Gastrocnemius medialis (tissue), 4 donors: Measurements from ENCODE around the gene C11orf21. TPM values are rescaled to one million over a fixed set of nuclear protein-coding genes. Genes with fewer than 3 reads are reported as not detected.

Experiments
- ATAC-seq, 2 donors: fragments of 150-250 bp; one replicate each; pipeline ENCODE4 v1.9.1; 2016
- DNase-seq, 2 donors: peaks; one replicate each; pipeline ENCODE4 v3.0.0-alpha.2; 2019
- H3K27ac ChIP-seq, 4 donors: fragments of 200-600 bp; sonication (generic); 1 replicate in 1 of 4; 2 replicates in 3 of 4; pipeline ENCODE4 v1.5.1; 2016 to 2018; ENCODE audit warnings: mild to moderate bottlenecking in 2 of 4, moderate library complexity in 1 of 4
- H3K27me3 ChIP-seq, 3 donors: fragments of 200-600 bp; sonication (generic) in 2 of 3; 1 replicate in 1 of 3; 2 replicates in 2 of 3; pipeline versions ENCODE4 v1.5.1 to v1.6.0; 2016 to 2019; ENCODE audit warnings: mild to moderate bottlenecking in 1 of 3, moderate library complexity in 1 of 3
- H3K36me3 ChIP-seq, 2 donors: fragments of 200-600 bp; sonication (generic) in 1 of 2; one replicate each; pipeline ENCODE4 v1.5.1; 2017 to 2018
- H3K4me1 ChIP-seq, 2 donors: fragments of 200-600 bp; sonication (generic) in 1 of 2; one replicate each; pipeline ENCODE4 v1.5.1; 2016 to 2017; ENCODE audit warnings: mild to moderate bottlenecking in 2 of 2
- H3K4me3 ChIP-seq, 4 donors: fragments of 200-600 bp; sonication (generic) in 3 of 4; 1 replicate in 1 of 4; 2 replicates in 3 of 4; pipeline ENCODE4 v1.5.1; 2016 to 2019; ENCODE audit warnings: mild to moderate bottlenecking in 2 of 4
- H3K9me3 ChIP-seq, 3 donors: fragments of 200-600 bp; sonication (generic) in 2 of 3; 1 replicate in 1 of 3; 2 replicates in 2 of 3; pipeline ENCODE4 v1.5.1; 2016 to 2019
- CTCF ChIP-seq, 5 experiments: fragments of 450-650 bp in 3 of 5; fragments of 200-600 bp in 2 of 5; sonication (generic) in 2 of 5; IDR thresholded peaks in 4 of 5; conservative IDR thresholded peaks in 1 of 5; 1 replicate in 4 of 5; 2 replicates in 1 of 5; pipeline ENCODE4 v1.5.1; 2016 to 2019; ENCODE audit warnings: antibody characterized with exemption in 5 of 5, mild to moderate bottlenecking in 3 of 5, moderate library complexity in 3 of 5
- POLR2A ChIP-seq, 2 donors: fragments of 450-650 bp; IDR thresholded peaks; one replicate each; pipeline ENCODE4 v1.6.1; 2017; ENCODE audit warnings: antibody characterized with exemption in 2 of 2, mild to moderate bottlenecking in 2 of 2, moderate library complexity in 2 of 2
- in situ Hi-C, 4 donors: fragments of 200-750 bp; cut with MboI; loops; one replicate each; pipeline versions ENCODE4 v1.15.0 to v1.8.0; 2017; ENCODE audit warnings: low sequenced_read_pairs in 4 of 4
- intact Hi-C: fragments of 100-400 bp; cut with DNase I; formaldehyde crosslinking; loops from one replicate; pipeline ENCODE4 v1.15.1; 2023; ENCODE audit warnings: low total_unique reads
- total RNA-seq, 4 donors: library from RNA; depleted of rRNA; stranded (reverse); fragments of >200 nt; gene quantifications; one replicate each; pipeline versions ENCODE4 v1.1.0 to v1.2.3, GENCODE V29; 2016

C11orf21 gene
- total RNA-seq, 4 donors from 2014 or later = 0.10 TPM; not detected in 3

GRCh38 chr11:2321311-2321683 is 19.6 kb upstream of the C11orf21 start:
- H3K9me3 ChIP-seq = peaks cover 0 to 5% (median 0%) of the 10 kb centered on the region in 3 donors
- TF ChIP-seq POLR2A (IDR thresholded peaks at IDR 0.05) (no peak), CTCF (IDR thresholded peaks at IDR 0.05 in 4 of 5, conservative IDR thresholded peaks at IDR 0.05 in 1 of 5) (no peak)
- intact Hi-C loops (loop anchor here (10.0 kb wide), 1 partner anchor 454 kb away; no protein-coding TSS in a partner anchor), in situ Hi-C loops (no loop called here)
- DNase-seq (no peak), ATAC-seq (no peak)
- H3K27me3 ChIP-seq = no peaks in the 10 kb centered on the region
- H3K36me3 ChIP-seq = no peaks in the 10 kb centered on the region
- no peak overlapping the region for H3K4me3 ChIP-seq
- H3K4me1 ChIP-seq = peaks cover 4 to 5% of the 10 kb centered on the region in 2 donors
- H3K27ac ChIP-seq = no peak overlapping the region

GRCh38 chr11:2320568-2321310 is 19.0 kb upstream of the C11orf21 start:
- no peak overlapping the region for H3K4me3 ChIP-seq
- no peak for ATAC-seq
- H3K27ac ChIP-seq = no peak overlapping the region
- peaks cover 0 to 5% (median 0%) of the 10 kb centered on the region in 3 donors for H3K9me3 ChIP-seq
- no peaks in the 10 kb centered on the region for H3K36me3 ChIP-seq
- DNase-seq = no peak
- H3K27me3 ChIP-seq = no peaks in the 10 kb centered on the region
- intact Hi-C loops (loop anchor here (10.0 kb wide), 1 partner anchor 454 kb away; no protein-coding TSS in a partner anchor), in situ Hi-C loops (no loop called here)
- H3K4me1 ChIP-seq = peaks cover 4 to 5% of the 10 kb centered on the region in 2 donors
- no peak for TF ChIP-seq CTCF (IDR thresholded peaks at IDR 0.05 in 4 of 5, conservative IDR thresholded peaks at IDR 0.05 in 1 of 5)
- no peak for TF ChIP-seq POLR2A (IDR thresholded peaks at IDR 0.05)

GRCh38 chr11:2319791-2320472 is 18.2 kb upstream of the C11orf21 start:
- no peak for ATAC-seq
- peaks cover 0 to 5% of the 10 kb centered on the region in 2 donors for H3K4me1 ChIP-seq
- no peaks in the 10 kb centered on the region for H3K36me3 ChIP-seq
- DNase-seq = no peak
- H3K27ac ChIP-seq = no peak overlapping the region
- no peak for TF ChIP-seq CTCF (IDR thresholded peaks at IDR 0.05 in 4 of 5, conservative IDR thresholded peaks at IDR 0.05 in 1 of 5)
- peaks cover 0 to 5% (median 0%) of the 10 kb centered on the region in 3 donors for H3K9me3 ChIP-seq
- intact Hi-C loops = loop anchor here (10.0 kb wide), 1 partner anchor 455 kb away; no protein-coding TSS in a partner anchor
- in situ Hi-C loops = loop anchor here in 2 of 4 donors (5.0 to 10.0 kb wide), 2 partner anchors 97 to 105 kb away; no protein-coding TSS in a partner anchor
- H3K4me3 ChIP-seq = no peak overlapping the region
- H3K27me3 ChIP-seq = no peaks in the 10 kb centered on the region

- intact Hi-C loops = no loop called here
Observed at GRCh38 chr11:2318707-2319106, 17.0 kb upstream of the C11orf21 start.

More at GRCh38 chr11:2318707-2319106, 17.0 kb upstream of the C11orf21 start:
- H3K4me3 ChIP-seq = no peak overlapping the region
- in situ Hi-C loops = loop anchor here in 2 of 4 donors (5.0 to 10.0 kb wide), 2 partner anchors 99 to 106 kb away; no protein-coding TSS in a partner anchor
- H3K4me1 ChIP-seq = peaks cover 8 to 13% of the 10 kb centered on the region in 2 donors
- no peak overlapping the region for H3K27ac ChIP-seq
- H3K27me3 ChIP-seq = no peaks in the 10 kb centered on the region
- ATAC-seq (no peak), DNase-seq (no peak)
- no peak for TF ChIP-seq POLR2A (IDR thresholded peaks at IDR 0.05)
- no peak for TF ChIP-seq CTCF (IDR thresholded peaks at IDR 0.05 in 4 of 5, conservative IDR thresholded peaks at IDR 0.05 in 1 of 5)
- H3K9me3 ChIP-seq = peaks cover 0 to 5% (median 0%) of the 10 kb centered on the region in 3 donors
- no peaks in the 10 kb centered on the region for H3K36me3 ChIP-seq
